SK-N-SH (cell line): Measurements from ENCODE around the gene NEBL.

Source experiments
- CTCF ChIP-seq: fragments of 200-600 bp; sonication (generic); IDR thresholded peaks from 2 replicates; pipeline ENCODE4 v1.6.1; 2017; ENCODE audit warnings: antibody characterized with exemption, mild to moderate bottlenecking, moderate library complexity
- EP300 ChIP-seq, 2 experiments: IDR thresholded peaks; 2 replicates each; pipeline versions ENCODE4 v1.4.0 to v1.6.1; 2012; ENCODE audit warnings: borderline replicate concordance in 1 of 2, low read depth in 1 of 2, low read length in 1 of 2
- USF2 ChIP-seq: fragments of 150-350 bp; IDR thresholded peaks from 2 replicates; pipeline ENCODE4 v1.6.1; 2017; ENCODE audit warnings: antibody characterized with exemption, low read length, low read depth, borderline replicate concordance

- TF ChIP-seq USF2 (no peak), EP300 (IDR thresholded peaks at IDR 0.05; ENCODE audit: borderline replicate concordance in 1 of 2, low read depth in 1 of 2, low read length in 1 of 2) (no peak), CTCF (no peak)
These were observed 35.6 kb upstream of the NEBL start for GRCh38 chr10:20932606-20933126.
